NCI-H146 treated with DMSO at 0.1 percent for 48 hours (cell line): ENCODE data around the gene RING1.

Experiments used
- DNase-seq: peaks from one replicate; lab custom pipeline; 2025; ENCODE audit not compliant: unreplicated experiment; lab: John Stamatoyannopoulos, UW

The RING1 gene

DNA sequence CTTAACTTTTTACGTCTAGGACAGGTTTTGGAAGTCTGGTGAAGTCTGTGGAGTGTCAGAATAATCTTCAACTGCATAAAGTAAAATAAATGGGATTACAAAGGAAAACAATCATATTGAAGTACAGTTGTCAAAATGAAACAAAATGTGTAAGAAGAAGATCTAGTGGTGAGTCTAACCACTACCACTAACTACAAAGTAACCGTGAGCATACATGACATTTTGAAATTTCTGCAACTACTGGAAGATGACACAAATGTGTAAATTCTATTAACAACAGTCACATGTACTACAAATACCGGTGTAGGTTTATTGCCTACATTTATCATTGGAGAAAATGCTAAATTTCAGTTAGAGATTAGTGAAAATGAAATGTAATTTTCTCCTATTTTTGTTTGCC is 33.7 kb downstream of the RING1 start:
- no peak for DNase-seq

GRCh38 chr6:33243476-33243875 is 35.2 kb downstream of the RING1 start:
- no peak for DNase-seq

DNA sequence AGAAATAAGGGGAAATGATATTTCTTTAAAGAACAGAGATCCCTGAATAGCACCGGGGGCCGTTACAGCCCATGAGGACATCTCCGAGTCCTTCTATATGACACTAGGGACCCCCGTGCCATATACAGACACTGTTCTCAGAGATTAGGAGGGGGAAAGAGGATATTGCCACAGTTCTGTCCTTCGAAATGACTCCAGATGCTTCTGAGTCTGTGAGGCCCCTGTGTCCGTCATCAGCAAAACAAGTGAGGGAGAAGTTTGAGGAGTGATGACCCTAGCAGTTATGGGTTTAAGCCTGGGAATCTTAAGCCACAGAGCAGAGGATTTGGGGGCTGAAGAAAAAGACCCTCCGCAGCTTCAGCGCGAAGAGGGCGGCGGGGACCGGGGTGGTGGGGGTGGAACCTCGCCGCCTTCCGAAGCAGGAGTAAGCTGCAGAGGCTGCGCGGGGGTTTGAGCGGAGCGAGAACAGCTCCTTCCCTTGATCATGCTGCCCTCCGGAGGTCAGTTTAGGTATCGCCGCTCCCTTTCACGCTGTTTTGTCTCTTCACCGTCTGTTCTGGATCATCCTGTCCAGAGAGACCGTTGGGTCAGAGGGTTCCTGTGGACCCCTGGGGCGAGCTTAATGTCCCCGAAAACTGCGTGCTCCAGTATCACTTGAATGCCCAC is 39.8 kb downstream of the RING1 start:
- peak; percentile 65 for DNase-seq

- peak; percentile 56 for DNase-seq
These were observed 40.3 kb downstream of the RING1 start for GRCh38 chr6:33248643-33248931.

- DNase-seq, result peak; percentile 97
These were observed 40.8 kb downstream of the RING1 start for GRCh38 chr6:33248932-33249731.

DNA sequence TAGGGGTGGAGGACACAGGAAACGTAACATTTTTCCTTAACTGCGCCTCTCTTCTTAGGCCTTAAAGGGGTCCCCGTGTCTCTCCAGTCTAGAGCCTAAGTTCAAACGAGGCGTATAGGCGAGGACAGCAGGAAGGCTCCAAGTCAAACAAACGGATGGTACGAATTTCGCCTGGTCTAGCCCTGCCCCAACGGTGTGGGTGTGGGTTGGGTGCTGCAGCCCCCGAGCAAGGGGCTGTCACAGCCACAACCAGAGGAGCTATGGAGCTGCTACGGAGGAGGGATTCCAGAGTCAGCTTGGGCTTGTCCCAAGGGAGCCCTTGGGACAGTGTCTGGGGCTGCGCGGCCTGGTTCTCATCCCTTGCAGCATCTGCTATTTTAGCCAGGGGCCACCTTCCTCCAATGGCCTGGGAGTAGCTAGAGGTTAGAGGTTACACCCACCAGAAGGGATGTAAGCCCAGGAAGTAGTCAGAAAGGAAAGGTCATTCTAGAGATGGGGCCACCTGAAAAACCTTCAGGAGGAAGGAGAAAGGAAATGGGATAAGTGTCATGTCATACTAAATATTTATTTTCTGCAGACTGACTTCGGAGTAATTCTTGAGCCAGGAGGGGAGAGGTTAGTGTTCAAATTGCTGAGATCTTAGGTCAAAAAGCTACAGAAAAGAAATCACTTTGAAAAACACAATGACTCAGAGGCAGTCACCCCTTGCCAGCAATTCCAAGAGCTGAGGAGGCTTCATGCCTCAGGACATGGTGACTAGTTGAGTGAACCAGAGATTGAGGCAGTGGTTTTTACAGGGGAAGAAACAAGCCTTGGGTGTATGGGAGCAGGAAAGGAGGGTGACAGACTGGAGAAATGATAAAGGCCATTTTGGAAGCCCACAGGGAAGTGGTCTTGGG is 41.7 kb downstream of the RING1 start:
- DNase-seq, result no peak

DNA sequence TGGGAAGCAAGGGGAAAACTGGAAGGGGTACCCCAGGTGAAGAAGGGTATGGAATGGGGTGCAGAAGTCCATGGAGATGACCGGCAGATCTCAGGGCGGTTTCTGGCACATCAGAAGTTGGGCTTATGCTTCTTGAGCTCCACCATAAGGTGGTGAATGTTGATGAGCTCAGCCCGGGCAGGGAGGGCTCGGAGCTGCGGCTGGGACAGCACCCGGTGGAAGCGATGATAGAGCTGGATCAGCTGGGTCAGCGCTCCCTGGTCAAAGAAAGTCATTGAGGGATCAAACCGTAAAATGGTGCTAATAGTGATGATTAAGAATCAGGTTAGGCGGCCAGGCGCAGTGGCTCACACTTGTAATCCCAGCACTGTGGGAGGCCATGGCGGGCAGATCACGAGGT is 42.4 kb downstream of the RING1 start:
- no peak for DNase-seq

DNA sequence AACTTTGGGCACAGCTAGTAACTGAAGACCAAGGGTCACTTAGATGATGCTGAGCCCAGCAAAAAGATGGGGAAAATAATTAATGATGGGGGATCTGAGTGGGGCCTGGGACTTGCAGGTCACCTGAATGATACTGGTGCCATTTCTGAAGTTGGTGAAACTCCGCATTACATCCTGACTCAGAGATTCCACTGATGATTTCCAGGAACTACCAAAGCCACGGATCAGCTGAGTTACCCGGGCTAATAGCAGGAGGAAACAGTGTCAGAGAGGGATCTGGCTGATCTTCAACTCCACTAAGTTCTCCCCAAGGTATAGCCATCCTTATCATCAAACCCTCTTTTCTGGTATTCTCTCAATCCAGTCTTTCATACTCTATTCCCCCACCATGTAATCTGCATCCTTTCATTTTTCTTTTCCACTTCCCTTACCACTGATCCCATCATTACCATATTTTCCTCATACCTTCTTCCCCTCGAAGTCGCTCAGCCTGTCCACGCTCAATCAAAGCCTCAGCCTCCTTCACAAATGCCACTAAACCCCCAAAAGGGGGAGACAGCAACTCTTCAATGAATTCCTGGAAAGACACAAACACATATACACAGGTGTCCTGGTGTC is 43.2 kb downstream of the RING1 start:
- no peak for DNase-seq

DNA sequence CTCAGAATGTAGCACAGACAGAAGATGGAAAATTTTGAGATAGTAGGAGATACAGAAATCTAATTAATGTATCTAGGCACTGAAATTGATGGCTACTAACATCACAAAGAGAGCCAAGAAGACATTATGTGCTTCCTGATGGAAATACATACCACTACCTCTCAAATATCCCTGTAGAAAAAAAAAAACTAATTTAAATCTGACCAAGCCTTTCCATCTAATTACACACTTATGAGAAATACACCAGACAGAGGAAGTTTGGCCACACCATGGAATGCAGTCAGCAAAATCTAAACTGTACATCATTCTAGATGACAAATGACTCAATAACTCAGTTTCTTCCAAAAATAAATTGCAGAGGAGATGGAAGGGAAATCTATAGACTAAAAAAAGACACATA is 44.5 kb downstream of the RING1 start:
- DNase-seq, result no peak

GRCh38 chr6:33254591-33254990 is 46.3 kb downstream of the RING1 start:
- DNase-seq, result no peak

- no peak for DNase-seq
These were observed 50.7 kb downstream of the RING1 start for GRCh38 chr6:33259032-33259431.
